ENCODE data around the gene ZBTB11. TPM values are rescaled to one million over a fixed set of nuclear protein-coding genes. Genes with fewer than 3 reads are reported as not detected.
"Not testable (repeated sequence)": the region's sequence is repeated elsewhere in the genome, so short reads cannot be mapped to it uniquely, and the experiment has no call there.

ZBTB11 gene
- total RNA-seq, 1 donor from 2014 or later: 13.0 TPM

- Mint-ChIP-seq H3K9me3 (ENCODE audit: unreplicated experiment) (no peaks in the 10 kb centered on the region), H3K4me1 (ENCODE audit: unreplicated experiment) (peaks cover 21% of the 10 kb centered on the region), H3K36me3 (ENCODE audit: low read depth, unreplicated experiment) (peaks cover 21% of the 10 kb centered on the region), H3K27me3 (ENCODE audit: unreplicated experiment) (peaks cover 9% of the 10 kb centered on the region), H3K4me3 (ENCODE audit: unreplicated experiment) (peak overlapping the region; percentile 59), H3K27ac (ENCODE audit: unreplicated experiment) (no peak overlapping the region)
- TF ChIP-seq CTCF (IDR thresholded peaks at IDR 0.05; ENCODE audit: unreplicated experiment): no peak
- no peak for DNase-seq (ENCODE audit: low spot score)
Measured at GRCh38 chr3:101680466-101680865, 3.5 kb upstream of the ZBTB11 start.

- H3K9me3 Mint-ChIP-seq (ENCODE audit: unreplicated experiment); H3K27ac Mint-ChIP-seq (ENCODE audit: unreplicated experiment); H3K27me3 Mint-ChIP-seq (ENCODE audit: unreplicated experiment); H3K4me3 Mint-ChIP-seq (ENCODE audit: unreplicated experiment); DNase-seq (ENCODE audit: low spot score): not testable (repeated sequence)
- peaks cover 16% of the 10 kb centered on the region for H3K36me3 Mint-ChIP-seq (ENCODE audit: low read depth, unreplicated experiment)
- peaks cover 22% of the 10 kb centered on the region for H3K4me1 Mint-ChIP-seq (ENCODE audit: unreplicated experiment)
Measured at GRCh38 chr3:101678837-101679236, 1.9 kb upstream of the ZBTB11 start.

- TF ChIP-seq CTCF (IDR thresholded peaks at IDR 0.05; ENCODE audit: unreplicated experiment): no peak
- peaks cover 16% of the 10 kb centered on the region for H3K36me3 Mint-ChIP-seq (ENCODE audit: low read depth, unreplicated experiment)
- H3K4me1 Mint-ChIP-seq (ENCODE audit: unreplicated experiment): peaks cover 23% of the 10 kb centered on the region
- H3K27ac Mint-ChIP-seq (ENCODE audit: unreplicated experiment): peak overlapping the region; percentile 9
- no peaks in the 10 kb centered on the region for H3K9me3 Mint-ChIP-seq (ENCODE audit: unreplicated experiment)
- peak; percentile 9 for DNase-seq (ENCODE audit: low spot score)
- peak overlapping the region; percentile 94 for H3K4me3 Mint-ChIP-seq (ENCODE audit: unreplicated experiment)
- H3K27me3 Mint-ChIP-seq (ENCODE audit: unreplicated experiment): peaks cover 7% of the 10 kb centered on the region
Measured at GRCh38 chr3:101677436-101678286, 729 bp upstream of the ZBTB11 start.

GRCh38 chr3:101676216-101676764, 642 bp downstream of the ZBTB11 start:
- Mint-ChIP-seq H3K4me3 (ENCODE audit: unreplicated experiment) (peak overlapping the region; percentile 94), H3K27ac (ENCODE audit: unreplicated experiment) (peak overlapping the region; percentile 9), H3K9me3 (ENCODE audit: unreplicated experiment) (no peaks in the 10 kb centered on the region), H3K36me3 (ENCODE audit: low read depth, unreplicated experiment) (peaks cover 15% of the 10 kb centered on the region), H3K4me1 (ENCODE audit: unreplicated experiment) (peaks cover 23% of the 10 kb centered on the region), H3K27me3 (ENCODE audit: unreplicated experiment) (peaks cover 7% of the 10 kb centered on the region)
- no peak for TF ChIP-seq CTCF (IDR thresholded peaks at IDR 0.05; ENCODE audit: unreplicated experiment)
- DNase-seq (ENCODE audit: low spot score): peak; percentile 97

- no peak for TF ChIP-seq CTCF (IDR thresholded peaks at IDR 0.05; ENCODE audit: unreplicated experiment)
- Mint-ChIP-seq H3K36me3 (ENCODE audit: low read depth, unreplicated experiment) (peaks cover 9% of the 10 kb centered on the region), H3K9me3 (ENCODE audit: unreplicated experiment) (no peaks in the 10 kb centered on the region), H3K4me3 (ENCODE audit: unreplicated experiment) (peak overlapping the region; percentile 91), H3K27ac (ENCODE audit: unreplicated experiment) (peak overlapping the region; percentile 78), H3K4me1 (ENCODE audit: unreplicated experiment) (peaks cover 23% of the 10 kb centered on the region), H3K27me3 (ENCODE audit: unreplicated experiment) (peaks cover 7% of the 10 kb centered on the region)
- DNase-seq (ENCODE audit: low spot score): peak; percentile 10
Measured at GRCh38 chr3:101675709-101676215, 1.2 kb downstream of the ZBTB11 start.

Data from endothelial cell (in vitro differentiated cells).